Stimulated activated CD8-positive, alpha-beta memory T cell treated with anti-CD3 and anti-CD28 coated beads, Interleukin-2, amount 100 ng/mL, for 48 hours (primary cell): ENCODE measurements around the gene UFD1.
"Not testable (repeated sequence)": the region's sequence is repeated elsewhere in the genome, so short reads cannot be mapped to it uniquely, and the experiment has no call there.

ENCODE experiments used
- DNase-seq, 2 donors: peaks; one replicate each; pipeline ENCODE4 v3.0.0-alpha.2; 2020; ENCODE audit warnings: low read depth in 2 of 2

UFD1 gene

DNA sequence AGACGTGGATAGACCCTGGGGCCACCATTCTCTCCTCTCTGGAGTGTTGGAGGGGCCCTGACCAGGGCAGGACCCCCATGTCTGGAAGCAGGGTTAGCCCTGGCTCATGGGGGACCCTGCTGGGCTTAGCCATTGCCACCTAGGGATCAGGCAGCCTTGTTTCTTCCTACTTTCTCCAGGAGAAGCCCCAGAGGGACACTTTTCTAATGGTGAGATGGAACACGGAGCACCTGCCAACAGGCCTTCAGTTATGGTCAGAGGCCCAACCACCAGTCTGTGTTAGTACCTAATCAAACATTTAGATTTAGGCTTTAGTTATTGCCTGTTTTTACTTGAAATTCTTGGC lies 29.6 kb downstream of the UFD1 start:
- DNase-seq: no peak

DNA sequence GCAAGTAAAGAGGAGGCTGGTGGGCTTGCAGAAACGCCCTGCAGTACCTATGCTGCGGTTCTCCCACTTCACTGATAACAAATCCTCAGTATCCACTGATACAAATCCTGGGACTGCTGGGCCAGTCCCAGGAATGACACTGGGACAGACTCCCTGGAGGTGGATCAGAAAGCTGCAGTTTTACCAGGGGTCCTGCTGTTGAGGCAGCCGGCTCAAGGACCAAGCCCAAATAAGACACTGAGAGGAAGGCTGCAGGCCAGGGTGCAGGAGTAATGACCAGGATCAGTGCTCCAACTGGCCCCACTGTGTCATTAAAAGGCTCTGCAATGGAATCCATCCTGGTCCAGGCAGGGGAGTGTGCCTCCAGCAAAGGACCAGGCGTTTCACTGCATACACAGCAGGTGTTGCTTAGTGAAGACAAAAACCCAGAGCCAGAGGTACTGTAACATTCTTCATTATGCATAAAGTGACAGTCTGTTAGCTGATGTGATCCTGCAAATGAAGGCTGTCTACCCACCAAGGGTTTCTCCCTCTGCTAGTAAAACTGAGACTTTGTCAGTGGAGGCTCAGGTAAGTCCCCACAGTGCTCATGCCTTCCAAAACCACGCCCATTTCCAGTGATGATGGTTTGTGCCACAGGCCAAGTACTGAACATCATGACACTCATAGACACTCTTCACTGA lies 30.1 kb downstream of the UFD1 start:
- DNase-seq: peak in 1 of 2 donors; percentile 41

DNA sequence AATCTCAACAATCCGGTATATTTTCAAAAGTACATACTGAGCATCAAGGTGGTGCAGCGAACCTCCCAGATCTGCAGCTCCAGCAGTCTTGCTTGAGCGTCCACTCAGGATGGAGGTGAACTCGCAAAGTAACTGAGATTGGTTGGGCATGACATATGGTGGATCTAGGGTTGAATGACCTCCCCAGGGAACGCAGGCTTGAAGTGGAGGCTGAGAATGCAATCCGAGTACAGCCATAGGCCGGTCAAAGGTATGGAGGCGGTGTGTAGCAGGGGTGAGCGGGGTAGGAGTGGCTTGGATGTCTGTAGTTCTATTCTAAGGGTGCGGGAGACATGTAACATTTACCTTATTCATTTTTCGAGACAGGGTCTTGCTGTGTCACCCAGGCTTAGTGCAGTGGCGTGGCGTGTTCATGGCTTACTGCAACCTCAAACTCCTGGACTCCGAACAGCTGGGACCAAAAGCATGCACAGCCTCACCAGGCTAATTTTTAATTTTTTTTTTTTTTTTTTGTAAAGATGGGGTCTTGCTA lies 30.9 kb downstream of the UFD1 start:
- no peak for DNase-seq

DNA sequence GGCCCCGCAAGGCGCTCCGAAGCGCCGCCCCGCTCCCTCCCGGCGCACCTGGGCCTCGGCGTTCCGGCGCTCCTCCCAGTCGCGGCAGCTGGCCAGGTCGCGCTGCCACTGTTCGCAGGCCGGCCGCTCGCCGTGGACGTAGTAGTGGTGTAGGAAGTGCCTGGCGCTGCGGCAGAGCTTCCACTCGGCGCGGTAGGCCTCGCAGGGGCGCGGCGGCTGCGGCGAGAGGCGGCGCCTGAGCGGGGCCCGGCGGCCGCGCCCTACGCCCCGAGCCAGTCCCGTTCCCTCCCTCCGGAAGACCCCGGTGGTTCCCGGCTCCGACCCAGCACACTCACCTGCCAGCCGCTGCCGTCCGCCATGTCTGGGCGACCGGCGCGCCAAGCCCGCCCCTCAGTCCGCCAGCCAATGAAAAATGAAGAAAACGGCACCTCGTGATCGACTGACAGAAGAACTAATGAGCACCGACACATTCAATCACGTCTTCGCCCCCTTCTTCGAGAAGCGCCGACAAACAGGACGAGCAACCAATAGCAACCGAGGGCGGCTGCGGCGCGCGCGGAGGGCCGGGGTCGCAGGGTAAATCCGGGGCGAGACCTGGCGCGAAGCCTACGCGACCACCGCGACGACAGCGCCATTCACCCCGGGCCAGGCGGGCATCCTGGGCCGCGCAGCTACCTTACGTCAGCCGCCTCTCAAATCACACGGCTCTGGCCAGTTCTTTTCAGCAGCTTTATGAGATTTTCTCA lies 31.5 kb downstream of the UFD1 start, which contains the start of gene C22orf39:
C22orf39 (minus strand) TSS at position 382 of the 746 bp plus-strand sequence; CDS start at position 359, 23 bp downstream.
- peak; percentile 72 to 75 for DNase-seq

DNA sequence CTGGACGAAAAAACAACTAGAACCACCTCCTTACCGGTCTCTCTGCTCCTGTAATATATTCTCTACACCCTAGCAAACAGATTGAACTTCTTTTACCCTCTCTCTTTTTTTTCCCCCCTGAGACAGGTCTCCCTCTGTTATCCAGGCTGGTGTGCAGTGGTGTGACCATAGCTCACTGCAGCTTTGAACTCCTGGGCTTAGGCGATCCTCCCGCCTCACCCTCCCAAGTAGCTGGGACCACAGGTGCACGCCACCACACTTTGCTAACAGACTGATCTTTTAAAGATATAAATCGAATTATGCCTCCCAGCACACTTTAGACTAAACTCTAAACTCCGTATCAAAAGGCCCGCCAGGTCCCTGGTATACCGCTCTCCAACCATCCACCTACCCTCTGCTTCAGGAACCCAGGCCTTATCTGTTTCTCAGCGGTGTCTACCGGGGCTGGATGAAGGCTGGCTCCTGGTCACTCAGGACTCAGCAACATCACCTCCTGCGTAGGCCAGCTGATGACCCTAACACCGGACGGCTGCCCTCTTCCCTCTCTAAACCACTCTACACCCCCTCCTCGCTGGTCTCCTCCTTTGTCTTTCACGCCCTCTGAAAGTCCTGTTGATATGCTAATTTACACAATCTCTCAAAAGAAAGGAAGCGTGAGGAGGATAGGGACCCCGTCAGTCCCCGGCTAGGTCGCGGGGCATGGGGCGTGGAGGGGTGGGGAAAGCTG lies 32.2 kb downstream of the UFD1 start:
- no peak for DNase-seq

DNA sequence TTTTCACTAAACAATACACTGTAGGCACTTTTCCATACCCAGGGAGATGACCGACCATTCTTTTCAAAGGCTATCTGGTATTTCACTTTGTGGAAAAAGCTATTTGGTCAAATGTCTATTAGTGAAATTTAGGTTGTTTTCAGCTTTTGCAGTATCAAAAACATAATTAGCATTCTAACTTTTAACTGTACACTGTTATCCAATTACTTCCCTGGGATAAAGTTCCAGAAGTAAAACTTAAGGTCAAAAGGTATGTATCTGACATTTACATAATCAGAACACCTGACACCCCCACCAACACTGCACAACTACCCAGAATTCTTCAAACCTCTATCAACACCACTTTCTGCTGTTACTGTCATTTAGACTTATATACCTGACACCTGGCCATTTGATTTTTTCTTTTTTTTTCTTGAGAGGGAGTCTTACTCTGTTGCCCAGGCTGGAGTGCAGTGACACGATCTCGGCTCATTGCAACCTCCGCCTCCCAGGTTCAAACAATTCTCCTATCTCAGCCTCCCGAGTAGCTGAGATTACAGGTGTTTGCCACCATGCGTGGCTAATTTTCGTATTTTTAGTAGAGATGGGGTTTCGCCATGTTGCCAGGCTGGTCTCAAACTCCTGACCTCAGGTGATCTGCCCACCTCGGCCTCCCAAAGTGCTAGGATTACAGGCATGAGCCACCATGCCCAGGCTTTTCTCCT lies 33.6 kb downstream of the UFD1 start:
- not testable (repeated sequence) for DNase-seq

DNA sequence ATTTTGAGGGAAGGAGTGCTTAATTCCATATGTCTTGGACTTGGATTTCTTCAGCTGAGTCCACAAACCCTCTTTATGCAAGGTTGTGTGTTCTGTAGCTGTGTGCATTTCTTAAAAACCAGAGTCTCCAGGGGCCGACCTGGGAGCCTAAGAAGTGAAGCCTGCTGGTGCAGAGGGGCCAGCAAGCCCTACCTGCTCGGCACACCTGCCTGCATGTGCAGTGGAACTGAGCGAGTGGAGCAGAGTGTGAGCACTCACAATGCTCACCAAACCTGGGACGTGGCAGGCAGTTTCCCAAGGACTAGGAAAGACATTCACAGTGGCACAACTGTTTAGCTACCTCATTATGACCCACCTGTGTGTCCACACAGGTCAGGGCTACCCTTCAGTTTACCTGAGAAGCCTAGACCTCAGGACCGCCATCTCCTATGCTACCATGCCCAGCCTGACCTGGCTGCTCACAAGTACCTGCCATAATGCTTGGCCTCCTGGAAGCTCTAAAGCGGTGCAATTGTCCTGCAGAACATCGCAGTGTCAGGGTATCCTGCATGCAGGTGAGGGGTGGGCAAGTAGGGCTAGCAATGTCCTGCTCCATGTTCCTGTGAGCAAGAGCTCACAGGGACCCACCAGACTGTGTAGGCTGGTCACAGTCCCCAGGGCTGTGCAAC lies 35.3 kb downstream of the UFD1 start:
- DNase-seq: no peak

DNA sequence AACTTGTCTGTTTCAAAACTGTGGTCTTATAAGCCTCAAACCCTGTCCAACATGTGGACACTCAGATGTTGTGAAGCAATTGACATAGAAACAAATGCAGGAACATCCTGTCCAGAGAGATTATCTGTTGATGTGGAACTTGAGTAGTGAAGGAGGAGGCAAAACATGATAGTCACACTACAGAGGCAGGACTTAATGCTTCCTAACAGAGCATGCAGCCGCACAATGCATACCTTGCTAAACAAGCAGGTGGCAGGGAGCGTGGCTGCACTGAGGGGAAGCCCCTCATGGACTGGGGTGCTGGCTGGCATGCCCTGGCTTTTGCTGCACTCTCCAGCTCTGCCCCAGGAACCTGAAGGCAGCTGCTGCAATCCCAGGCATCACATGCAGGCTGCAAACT lies 36.8 kb downstream of the UFD1 start:
- DNase-seq: no peak

DNA sequence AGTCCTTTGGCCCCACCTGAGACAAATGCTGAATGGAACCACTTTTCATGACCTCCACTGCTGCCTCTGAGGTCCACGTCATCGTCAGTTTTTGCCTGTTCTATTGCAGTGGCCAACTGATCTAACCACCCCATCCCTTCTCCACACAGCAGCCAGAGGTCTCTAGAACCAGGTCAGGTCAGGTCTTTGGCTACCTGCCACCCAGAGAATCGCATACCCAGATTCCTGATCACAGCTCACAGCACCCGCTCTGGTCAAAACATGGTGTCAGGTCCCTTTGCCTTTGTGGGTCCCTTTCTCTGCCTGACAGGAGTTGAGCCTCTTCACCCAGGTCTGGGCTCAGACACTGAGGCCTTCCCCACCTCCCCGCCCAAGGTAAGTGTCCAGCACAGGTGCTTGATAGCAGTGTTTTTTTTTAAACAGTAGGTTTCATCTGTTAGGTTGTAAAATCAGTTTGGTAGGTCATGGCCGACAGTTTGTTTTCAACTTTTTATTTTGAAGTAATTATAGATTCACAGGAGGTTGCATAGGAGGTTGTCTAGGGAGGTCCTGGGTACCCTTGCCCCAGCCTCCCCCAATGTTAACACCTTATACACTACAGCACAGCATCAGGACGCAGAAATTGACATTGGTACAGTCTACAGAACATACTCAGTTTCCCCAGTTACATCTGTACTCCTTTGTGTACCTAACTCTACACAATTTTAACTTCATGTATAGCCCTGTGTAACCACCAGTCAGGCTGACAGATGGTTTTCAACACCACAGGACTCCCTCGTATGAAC lies 38.4 kb downstream of the UFD1 start:
- no peak for DNase-seq

DNA sequence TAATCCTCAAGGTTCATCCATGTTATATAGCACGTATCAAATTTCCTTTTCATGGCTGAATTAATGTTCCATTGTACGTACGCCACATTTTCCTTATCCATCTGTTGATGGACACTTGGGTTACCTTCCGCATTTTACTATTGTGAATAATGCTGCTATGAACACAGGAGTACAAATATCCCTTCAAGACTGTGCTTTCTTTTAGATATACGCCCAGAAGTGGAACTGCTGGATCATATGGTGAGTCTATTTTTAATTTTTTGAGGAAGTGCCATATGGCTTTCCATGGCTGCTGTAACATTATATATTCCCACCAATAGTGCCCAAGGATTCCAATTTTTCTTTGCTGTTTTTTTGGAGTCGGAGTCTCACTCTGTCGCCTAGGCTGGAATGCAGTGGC lies 40.7 kb downstream of the UFD1 start:
- DNase-seq: no peak

DNA sequence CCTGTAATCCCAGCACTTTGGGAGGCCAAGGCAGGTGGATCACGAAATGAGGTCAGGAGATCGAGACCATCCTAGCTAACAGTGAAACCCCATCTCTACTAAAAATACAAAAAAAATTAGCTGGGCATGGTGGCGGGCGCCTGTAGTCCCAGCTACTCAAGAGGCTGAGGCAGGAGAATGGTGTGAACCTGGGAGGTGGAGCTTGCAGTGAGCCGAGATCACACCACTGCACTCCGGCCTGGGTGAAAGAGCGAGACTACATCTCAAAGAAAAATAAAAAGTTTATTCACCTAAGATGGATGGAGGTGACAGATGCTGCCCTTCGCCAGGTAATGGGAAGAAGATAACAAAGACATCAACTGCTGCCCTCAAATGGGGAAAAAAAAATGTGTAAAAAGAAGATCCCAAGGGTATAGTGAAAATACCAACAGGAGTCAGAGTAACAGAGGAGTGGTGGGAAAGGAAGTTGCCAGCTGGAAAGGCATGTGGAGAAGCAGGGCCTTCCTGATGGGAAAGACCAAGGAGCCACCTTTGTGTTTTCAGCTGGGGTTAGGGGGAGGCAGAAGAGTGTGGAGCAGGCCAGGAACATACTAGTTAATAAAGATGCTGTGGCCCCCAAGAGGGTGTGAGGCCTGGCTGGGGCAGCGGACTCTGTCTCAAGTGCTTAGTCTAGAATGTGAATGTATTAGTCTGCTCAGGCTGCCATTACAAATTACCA lies 42.4 kb downstream of the UFD1 start:
- not testable (repeated sequence) for DNase-seq

DNA sequence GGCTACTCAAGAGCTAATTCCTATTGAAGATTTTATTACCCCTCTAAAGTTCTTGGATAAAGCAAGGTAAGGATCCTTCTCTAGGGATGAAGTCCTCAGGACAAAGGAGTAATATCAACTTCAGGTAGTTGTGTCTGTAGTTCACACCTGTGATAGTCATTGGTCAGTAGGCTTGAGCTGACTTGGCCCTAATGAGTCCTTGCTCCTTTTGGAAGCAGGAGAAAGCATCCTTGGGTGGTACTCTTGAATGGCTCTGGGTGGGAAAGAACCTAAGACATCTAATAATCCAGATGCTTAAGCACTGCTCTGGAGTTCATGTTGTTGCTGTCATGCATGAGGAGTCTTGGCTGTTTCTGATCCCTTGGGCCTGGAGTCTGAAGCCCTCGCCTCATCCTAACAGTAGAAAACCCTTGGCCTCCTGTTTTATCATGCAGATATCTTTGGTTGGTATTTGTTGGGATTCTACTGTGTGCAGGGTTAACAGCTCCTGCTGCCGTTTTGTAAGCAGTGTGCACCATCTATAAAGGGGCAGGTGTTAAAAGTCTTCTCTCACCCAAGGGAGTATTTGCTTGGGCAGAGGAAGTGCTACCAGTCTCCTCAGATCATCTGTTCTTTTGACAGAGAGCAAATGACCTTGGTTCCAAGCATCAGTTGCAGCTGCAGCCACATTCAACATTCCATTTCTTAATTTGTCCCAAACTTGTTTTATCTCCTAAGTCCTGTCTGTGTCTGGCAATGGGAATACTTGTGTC lies 44.0 kb downstream of the UFD1 start:
- no peak for DNase-seq

DNA sequence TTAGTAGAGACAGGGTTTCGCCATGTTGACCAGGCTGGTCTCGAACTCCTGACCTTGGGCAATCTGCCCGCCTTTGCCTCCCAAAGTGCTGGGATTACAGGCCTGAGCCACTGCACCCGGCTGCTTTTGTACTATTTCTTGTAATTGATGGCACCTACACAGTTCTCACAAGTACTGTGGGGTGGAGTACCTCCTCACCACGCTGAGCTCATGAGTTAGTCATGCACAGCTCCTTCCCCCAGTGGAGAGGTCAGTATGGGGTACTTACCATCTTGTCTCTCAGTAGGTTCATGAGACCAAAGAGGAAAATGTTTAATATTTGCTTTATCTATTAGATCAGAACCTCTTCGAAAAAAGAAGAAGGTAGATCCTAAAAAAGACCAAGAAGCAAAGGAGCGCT lies 44.6 kb downstream of the UFD1 start:
- DNase-seq: no peak

DNA sequence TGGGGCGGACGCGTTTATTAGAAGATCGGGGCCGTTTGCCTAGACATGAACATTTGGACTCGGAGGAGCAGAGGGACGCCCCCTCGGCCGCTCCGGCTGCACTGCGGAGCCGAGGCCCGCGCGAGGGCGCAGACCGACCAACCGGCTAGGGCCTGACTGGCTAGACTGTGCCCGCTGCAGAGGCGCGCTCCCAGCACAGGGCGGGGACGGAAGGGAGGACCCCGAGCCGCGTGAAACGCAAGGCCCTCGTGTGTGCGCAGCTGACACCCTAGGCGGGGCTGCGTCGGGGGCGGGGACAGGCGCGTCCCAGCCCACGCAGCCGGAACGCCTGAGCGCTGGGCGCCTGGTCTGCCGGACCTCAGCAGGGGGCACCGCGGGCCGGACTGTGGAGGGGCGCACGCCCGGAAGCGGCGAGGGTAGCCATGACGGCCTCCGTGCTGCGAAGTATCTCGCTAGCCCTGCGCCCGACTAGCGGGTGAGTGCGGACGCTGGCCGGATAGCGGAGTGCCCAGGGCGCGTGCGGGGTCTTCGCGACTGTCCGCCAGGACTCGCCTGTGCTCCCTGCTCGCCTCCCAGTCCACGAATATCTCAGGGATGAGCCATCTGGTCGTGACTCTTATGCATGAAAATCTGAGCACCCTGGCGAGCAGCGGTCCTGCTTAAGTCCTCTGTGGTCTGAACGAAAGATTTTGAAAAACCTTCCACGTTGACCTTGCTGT lies 46.7 kb downstream of the UFD1 start, which contains the start of gene MRPL40:
MRPL40 (plus strand) TSS at position 413 of the 719 bp plus-strand sequence; CDS start at position 423, 10 bp downstream.
- DNase-seq: peak; percentile 90 to 95

DNA sequence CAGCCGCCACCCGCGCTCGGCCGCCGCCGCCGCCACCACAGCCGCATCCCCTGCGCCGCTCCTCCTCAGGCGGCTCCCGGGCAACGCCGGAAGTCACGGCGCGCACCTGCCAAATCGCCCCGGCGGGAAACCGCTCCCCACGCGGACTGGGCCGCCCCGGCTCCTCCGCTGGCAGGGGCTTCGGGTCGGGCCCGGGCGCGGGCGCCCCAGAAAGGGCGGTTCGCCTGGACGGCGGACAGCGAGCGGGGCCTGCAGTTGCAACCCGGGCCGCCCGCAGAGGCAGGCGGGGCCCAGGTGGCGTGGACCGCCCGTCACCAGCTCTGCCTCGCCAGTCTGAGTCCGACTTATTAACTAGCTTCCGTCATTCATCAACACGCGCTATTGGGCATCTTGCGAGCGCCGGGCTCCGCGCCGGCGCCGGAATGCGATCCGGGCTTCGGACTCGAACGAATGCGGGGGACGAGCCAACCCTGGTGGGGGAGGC lies 47.3 kb downstream of the UFD1 start, which contains the start of gene HIRA:
HIRA (minus strand) TSS at position 85 of the 484 bp plus-strand sequence. CDS start 257 bp downstream, outside the sequence.
- peak; percentile 75 to 76 for DNase-seq

DNA sequence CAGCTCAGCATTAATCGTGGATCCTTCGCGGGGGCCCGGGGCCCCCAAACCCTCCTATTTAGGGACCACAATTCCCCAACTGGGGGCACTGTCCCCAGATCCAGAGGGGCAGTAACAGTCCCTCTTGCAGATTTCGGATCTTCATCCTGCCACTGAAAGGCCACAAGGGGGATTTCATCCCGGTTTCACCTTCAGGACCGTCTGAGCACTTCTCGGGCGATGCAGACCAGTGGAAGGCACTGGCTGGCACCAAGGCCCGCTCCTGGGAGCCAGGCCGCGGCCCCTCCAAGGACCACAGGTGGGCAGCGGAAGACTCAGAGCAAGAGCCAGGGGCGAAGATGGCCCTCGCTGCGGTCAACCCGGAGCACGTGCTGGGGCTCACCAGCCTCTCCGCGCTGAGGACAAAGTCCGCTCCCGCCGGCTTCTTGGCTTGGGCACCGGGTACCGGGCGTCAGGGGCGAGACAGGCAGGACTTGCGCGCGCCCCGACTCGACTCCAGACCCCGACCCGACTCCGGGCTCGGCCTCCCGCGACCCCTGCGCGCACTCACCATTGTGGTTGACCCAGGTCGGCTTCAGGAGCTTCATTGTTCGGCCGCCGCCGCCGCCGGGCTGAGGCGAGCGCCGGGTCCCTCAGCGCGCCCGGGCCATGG lies 48.0 kb downstream of the UFD1 start:
- peak in 1 of 2 donors; percentile 14 for DNase-seq
